ENCODE results near the gene TFB1M. TPM values are rescaled to one million over a fixed set of nuclear protein-coding genes. Genes with fewer than 3 reads are reported as not detected.
"Not testable (repeated sequence)": the region's sequence is repeated elsewhere in the genome, so short reads cannot be mapped to it uniquely, and the experiment has no call there.

TFB1M gene
- polyA plus RNA-seq, 6 donors from 2014 or later: 8.6 to 20.0 (median 14.9) TPM

DNA sequence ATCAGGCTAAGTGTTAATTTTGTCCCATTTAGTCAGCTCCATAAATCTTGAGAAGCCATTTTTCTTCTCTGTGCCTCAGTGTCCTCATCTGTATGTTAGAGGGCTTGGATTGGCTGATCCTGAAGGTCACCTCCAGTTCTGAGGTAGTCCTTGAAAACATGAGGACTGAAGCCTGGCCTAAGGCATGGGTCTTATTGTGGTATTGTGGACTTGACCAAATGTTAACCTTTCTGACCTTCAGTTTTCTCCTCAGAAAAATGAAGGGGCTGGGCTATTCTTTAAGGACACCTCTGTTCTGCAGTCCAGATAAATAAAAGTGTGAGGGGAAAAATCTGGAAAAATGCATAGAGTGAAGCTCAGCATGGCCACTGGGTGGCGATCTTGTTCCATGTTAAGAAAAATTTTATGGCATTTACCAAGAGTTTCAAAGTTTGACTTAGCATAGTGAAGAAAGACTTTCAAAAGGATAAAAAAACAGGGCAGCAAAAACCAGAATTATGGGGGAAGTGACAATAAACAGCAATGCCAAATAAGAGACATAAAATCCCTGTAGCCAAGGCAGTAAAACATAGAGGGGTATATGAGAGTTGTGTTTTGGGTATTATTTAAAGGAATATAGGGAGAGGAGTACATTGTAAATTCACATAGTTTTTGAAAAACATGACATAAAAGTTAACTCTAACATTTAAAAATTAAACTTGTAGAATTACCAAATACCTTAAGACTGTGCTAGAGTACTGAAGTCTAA, 13.2 kb upstream of the TFB1M start:
- H3K4me1 Mint-ChIP-seq: peaks cover 3 to 6% (median 4%) of the 10 kb centered on the region in 3 donors
- no peak overlapping the region for H3K4me3 Mint-ChIP-seq
- H3K9me3 Mint-ChIP-seq: no peaks in the 10 kb centered on the region
- H3K36me3 Mint-ChIP-seq: no peaks in the 10 kb centered on the region
- ATAC-seq (ENCODE audit: low read depth in 2 of 2) (peak; percentile 42 to 63), DNase-seq (peak; percentile 58)
- H3K27ac Mint-ChIP-seq: peak overlapping the region in 1 of 6 donors; percentile 45
- H3K27me3 Mint-ChIP-seq: no peaks in the 10 kb centered on the region

DNA sequence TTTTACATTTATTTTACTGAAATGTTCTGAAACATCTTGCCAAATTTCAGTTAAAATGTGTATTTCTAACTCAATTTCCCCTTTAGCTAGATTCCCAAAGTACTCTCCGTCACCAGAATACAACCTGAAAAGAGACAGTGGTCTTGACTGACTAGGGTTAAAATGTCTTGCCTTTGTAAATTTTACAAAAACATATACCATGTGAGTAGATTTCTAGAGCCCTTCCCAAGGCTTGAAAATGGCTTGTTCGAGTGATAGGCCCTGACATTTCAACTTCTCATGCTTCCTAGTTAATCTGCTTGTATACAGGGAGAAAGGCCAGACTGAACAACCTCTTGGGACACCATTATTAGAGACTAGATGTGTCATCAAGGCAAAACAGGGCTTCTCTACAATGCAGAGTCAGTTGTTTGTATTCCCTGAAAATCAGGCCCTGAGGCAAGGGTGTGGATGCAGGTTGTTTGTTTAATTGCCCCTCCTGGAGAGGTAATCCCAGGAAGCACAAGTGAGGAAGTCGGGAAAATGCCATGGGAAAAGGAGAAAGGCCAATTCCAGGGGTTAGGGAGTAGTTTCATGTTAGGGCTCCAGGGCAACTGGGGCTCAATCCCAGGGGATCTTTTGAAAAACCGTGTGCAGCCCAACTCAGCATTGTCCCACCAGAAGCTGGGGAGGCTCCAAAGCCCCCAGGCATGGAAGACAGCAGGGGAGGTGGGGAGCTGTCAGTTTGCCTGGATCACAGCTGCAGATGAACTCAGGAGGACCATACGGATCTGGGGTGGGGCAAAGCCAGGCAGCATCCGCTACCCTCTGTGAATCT, 11.6 kb upstream of the TFB1M start:
- H3K4me3 Mint-ChIP-seq: peak overlapping the region in 1 of 8 donors; percentile 37
- H3K27ac Mint-ChIP-seq: no peak overlapping the region
- no peaks in the 10 kb centered on the region for H3K36me3 Mint-ChIP-seq

DNA sequence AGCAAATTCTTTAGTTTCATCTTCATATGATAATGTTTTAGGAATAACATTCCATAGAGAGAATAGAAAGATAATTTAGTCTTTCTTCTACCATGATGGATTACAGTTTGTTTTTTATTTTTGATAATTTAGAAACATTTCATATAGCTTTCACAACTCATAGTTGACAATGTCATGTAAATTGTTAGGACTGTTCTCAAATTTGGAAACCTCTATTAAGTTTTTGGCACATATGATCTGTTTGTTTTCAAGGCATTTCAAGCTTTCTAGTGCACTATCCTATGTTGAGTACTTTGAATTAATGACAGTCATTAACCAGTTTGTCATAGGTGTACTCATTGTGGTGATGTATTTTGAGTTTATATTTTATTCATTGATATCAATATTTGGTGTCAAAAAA, 10.7 kb upstream of the TFB1M start:
- Mint-ChIP-seq H3K36me3 (no peaks in the 10 kb centered on the region), H3K27ac (peak overlapping the region in 1 of 6 donors; percentile 25), H3K4me1 (peaks cover 9 to 13% (median 10%) of the 10 kb centered on the region in 3 donors), H3K9me3 (no peaks in the 10 kb centered on the region), H3K27me3 (no peaks in the 10 kb centered on the region), H3K4me3 (no peak overlapping the region)
- ATAC-seq (ENCODE audit: low read depth in 2 of 2) (no peak), DNase-seq (no peak)

More for the DNA sequence above, 11.6 kb upstream of the TFB1M start:
- ATAC-seq (ENCODE audit: low read depth in 2 of 2) (no peak), DNase-seq (no peak)
- Mint-ChIP-seq H3K27me3 (no peaks in the 10 kb centered on the region), H3K9me3 (no peaks in the 10 kb centered on the region), H3K4me1 (peaks cover 3 to 6% (median 4%) of the 10 kb centered on the region in 3 donors)

GRCh38 chr6:155324172-155324571, 9.9 kb upstream of the TFB1M start:
- Mint-ChIP-seq H3K4me3 (no peak overlapping the region), H3K4me1 (peaks cover 15 to 20% (median 17%) of the 10 kb centered on the region in 3 donors), H3K9me3 (no peaks in the 10 kb centered on the region), H3K36me3 (no peaks in the 10 kb centered on the region), H3K27ac (no peak overlapping the region), H3K27me3 (no peaks in the 10 kb centered on the region)
- ATAC-seq (ENCODE audit: low read depth in 2 of 2): no peak
- DNase-seq: no peak

- H3K27ac Mint-ChIP-seq: peak overlapping the region in 2 of 6 donors; percentile 0 to 23
- no peaks in the 10 kb centered on the region for H3K27me3 Mint-ChIP-seq
- DNase-seq (peak; percentile 37), ATAC-seq (ENCODE audit: low read depth in 2 of 2) (peak; percentile 62 to 73)
- peaks cover 14 to 21% (median 17%) of the 10 kb centered on the region in 3 donors for H3K4me1 Mint-ChIP-seq
- no peaks in the 10 kb centered on the region for H3K36me3 Mint-ChIP-seq
- H3K4me3 Mint-ChIP-seq: peak overlapping the region; percentile 1 to 81 (median 20)
- H3K9me3 Mint-ChIP-seq: no peaks in the 10 kb centered on the region
These were observed 5.6 kb upstream of the TFB1M start for GRCh38 chr6:155319902-155320301.

DNA sequence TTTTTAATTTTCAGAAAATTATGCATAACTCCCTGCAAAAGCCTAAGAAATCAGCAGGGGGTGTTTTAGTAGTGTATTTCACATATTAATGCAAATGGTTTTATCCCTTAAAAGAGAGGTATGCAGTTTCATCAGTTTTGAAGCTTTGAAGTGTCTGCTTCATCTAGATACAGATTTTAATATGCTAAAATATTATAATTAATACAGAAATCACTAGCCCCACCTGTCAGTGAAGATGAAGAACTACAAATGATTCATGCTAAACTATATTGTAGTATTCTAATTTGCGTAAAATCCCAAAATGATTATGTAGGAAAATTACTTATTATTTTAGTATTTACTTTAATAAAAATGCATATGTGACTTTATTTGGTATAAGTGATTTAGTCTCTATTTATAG, 2.9 kb upstream of the TFB1M start:
- Mint-ChIP-seq H3K9me3 (no peaks in the 10 kb centered on the region), H3K27ac (no peak overlapping the region), H3K27me3 (no peaks in the 10 kb centered on the region), H3K4me1 (peaks cover 30 to 35% (median 32%) of the 10 kb centered on the region in 3 donors), H3K36me3 (no peaks in the 10 kb centered on the region), H3K4me3 (peak overlapping the region in 1 of 8 donors; percentile 67)
- no peak for ATAC-seq (ENCODE audit: low read depth in 2 of 2)
- no peak for DNase-seq

DNA sequence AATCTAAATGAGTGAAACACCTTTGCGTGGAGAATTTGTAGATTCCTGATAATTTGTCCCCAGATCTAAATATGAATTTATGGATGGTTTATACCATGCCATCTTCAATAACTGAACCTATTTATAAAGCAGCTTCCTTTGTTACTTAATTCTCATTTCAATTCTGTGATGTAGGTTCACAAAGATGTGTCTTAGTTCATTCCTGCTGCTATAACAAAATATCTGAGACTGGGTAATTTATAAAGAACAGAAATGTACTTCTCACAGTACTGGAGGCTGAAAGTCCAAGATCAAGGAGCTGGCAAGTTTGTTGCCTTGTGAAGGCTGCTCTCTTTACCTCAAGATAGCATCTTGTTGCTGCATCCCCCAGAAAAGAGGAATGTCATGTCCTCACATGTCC, 2.1 kb upstream of the TFB1M start:
- no peaks in the 10 kb centered on the region for H3K9me3 Mint-ChIP-seq
- ATAC-seq (ENCODE audit: low read depth in 2 of 2): no peak

GRCh38 chr6:155315516-155315871, 1.2 kb upstream of the TFB1M start:
- DNase-seq: peak; percentile 7
- Mint-ChIP-seq H3K4me3 (peak overlapping the region; percentile 95 to 99 (median 96)), H3K4me1 (peaks cover 30 to 33% (median 31%) of the 10 kb centered on the region in 3 donors), H3K36me3 (peaks cover 0 to 1% of the 10 kb centered on the region in 2 donors), H3K27ac (peak overlapping the region in 3 of 6 donors; percentile 95 to 96 (median 95)), H3K9me3 (no peaks in the 10 kb centered on the region), H3K27me3 (no peaks in the 10 kb centered on the region)
- ATAC-seq (ENCODE audit: low read depth in 2 of 2): no peak

More for the DNA sequence above, 2.1 kb upstream of the TFB1M start:
- no peak overlapping the region for H3K27ac Mint-ChIP-seq
- H3K4me1 Mint-ChIP-seq: peaks cover 30 to 35% (median 32%) of the 10 kb centered on the region in 3 donors
- H3K36me3 Mint-ChIP-seq: no peaks in the 10 kb centered on the region
- no peak for DNase-seq
- H3K27me3 Mint-ChIP-seq: no peaks in the 10 kb centered on the region
- H3K4me3 Mint-ChIP-seq: peak overlapping the region in 1 of 8 donors; percentile 67

DNA sequence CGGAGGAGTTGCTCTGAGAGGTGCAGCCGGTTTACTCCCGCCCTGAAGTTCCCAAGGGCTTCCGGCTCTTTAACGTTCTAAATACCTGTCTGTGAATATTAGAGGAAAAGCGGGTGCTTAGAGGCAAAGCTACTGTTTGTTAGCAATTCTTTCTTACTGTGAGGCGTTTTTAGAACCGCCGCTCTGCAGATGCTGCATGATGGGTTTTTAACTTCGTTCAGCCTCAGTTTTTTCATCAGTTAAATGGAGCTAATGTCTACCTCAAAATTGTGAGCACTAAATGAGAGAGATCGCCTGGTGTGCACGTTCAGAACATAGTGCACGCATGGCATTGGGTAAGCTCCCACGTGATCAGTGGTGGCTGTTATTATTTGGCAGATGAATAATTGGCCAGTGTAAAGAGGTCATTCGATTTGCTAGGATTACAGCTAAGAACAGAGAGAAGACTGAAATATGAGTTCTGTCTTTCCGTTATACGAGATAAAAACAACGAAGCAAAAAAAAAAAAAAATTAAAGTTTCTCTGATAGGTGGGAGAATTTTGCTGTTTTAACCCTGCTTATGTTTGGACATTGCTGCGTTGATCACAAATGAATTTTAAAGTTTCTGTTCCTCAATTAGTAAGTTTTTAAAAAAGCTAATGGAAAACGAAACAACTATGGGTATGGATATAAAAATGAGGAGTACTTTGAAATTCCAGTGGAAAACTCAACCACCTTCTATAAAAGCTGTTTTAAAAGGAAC, 660 bp upstream of the TFB1M start:
- peaks cover 0 to 5% of the 10 kb centered on the region in 2 donors for H3K36me3 Mint-ChIP-seq
- H3K27ac Mint-ChIP-seq: peak overlapping the region; percentile 95 to 98 (median 96)
- no peaks in the 10 kb centered on the region for H3K9me3 Mint-ChIP-seq
- H3K27me3 Mint-ChIP-seq: no peaks in the 10 kb centered on the region
- DNase-seq: no peak
- peak overlapping the region; percentile 95 to 99 (median 96) for H3K4me3 Mint-ChIP-seq
- ATAC-seq (ENCODE audit: low read depth in 2 of 2): peak; percentile 34 to 38
- peaks cover 24 to 29% (median 28%) of the 10 kb centered on the region in 3 donors for H3K4me1 Mint-ChIP-seq

DNA sequence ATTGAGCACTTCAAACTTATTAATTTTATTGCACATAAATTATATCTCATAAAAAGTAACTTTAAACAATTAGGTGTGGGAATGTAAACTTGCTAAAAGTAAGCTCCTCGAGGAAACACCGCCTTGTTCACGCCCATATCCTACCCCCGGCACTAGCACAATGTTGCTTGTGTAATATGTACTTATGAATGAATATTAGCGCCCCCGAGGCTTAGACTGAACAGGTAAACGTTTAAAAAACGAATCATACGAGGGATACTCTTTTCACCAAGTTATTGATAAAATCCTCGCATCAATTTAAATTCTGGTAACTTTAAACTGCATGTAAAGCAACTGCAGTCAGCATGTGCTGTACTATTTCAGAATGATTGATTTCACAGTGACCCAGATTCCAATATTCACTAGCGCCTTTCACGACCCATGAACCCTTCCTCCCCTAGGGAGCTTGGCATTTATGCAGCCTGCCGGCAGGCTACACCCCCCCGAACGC, 637 bp downstream of the TFB1M start:
- no peaks in the 10 kb centered on the region for H3K9me3 Mint-ChIP-seq
- H3K27ac Mint-ChIP-seq: peak overlapping the region; percentile 86 to 98 (median 96)
- H3K4me3 Mint-ChIP-seq: peak overlapping the region; percentile 95 to 99 (median 96)
- peaks cover 21 to 28% (median 24%) of the 10 kb centered on the region in 3 donors for H3K4me1 Mint-ChIP-seq
- peaks cover 7 to 11% of the 10 kb centered on the region in 2 donors for H3K36me3 Mint-ChIP-seq
- DNase-seq (no peak), ATAC-seq (ENCODE audit: low read depth in 2 of 2) (peak; percentile 8 to 9)
- H3K27me3 Mint-ChIP-seq: no peaks in the 10 kb centered on the region

- not testable (repeated sequence) for DNase-seq; H3K27me3 Mint-ChIP-seq; ATAC-seq (ENCODE audit: low read depth in 2 of 2); H3K9me3 Mint-ChIP-seq
- peaks cover 21 to 28% (median 24%) of the 10 kb centered on the region in 3 donors for H3K4me1 Mint-ChIP-seq
- H3K36me3 Mint-ChIP-seq: peaks cover 7 to 11% of the 10 kb centered on the region in 2 donors
- peak overlapping the region in 4 of 6 donors; percentile 22 to 95 (median 29) for H3K27ac Mint-ChIP-seq
- H3K4me3 Mint-ChIP-seq: peak overlapping the region; percentile 53 to 99 (median 96)
These were observed 1.3 kb downstream of the TFB1M start for GRCh38 chr6:155312950-155313349.

DNA sequence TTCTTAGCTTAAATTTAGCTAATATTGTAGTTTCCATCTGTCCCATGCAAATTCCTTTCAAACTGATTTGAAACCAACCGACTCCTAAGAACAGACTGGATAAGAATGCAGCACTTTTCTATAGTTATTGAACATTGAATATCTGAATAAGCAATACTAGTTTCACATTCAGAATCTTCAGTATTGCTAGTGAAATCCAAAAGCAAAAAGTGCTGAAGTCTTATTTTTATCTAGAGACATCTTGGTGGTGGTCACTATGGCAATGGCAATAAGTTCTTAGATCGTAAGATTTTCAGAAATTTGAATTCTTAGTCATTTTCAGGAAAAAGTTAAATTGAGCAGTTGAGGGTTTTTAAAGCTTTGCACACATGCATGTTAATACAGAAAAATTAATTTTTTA, 2.7 kb downstream of the TFB1M start:
- peaks cover 21 to 30% (median 28%) of the 10 kb centered on the region in 3 donors for H3K4me1 Mint-ChIP-seq
- H3K27me3 Mint-ChIP-seq: no peaks in the 10 kb centered on the region
- H3K27ac Mint-ChIP-seq: peak overlapping the region in 1 of 6 donors; percentile 54
- no peak for ATAC-seq (ENCODE audit: low read depth in 2 of 2)
- no peak for DNase-seq
- H3K9me3 Mint-ChIP-seq: no peaks in the 10 kb centered on the region
- H3K36me3 Mint-ChIP-seq: peaks cover 7 to 11% of the 10 kb centered on the region in 2 donors
- H3K4me3 Mint-ChIP-seq: peak overlapping the region in 1 of 8 donors; percentile 99

GRCh38 chr6:155311086-155311485, 3.2 kb downstream of the TFB1M start:
- ATAC-seq (ENCODE audit: low read depth in 2 of 2) (no peak), DNase-seq (no peak)
- Mint-ChIP-seq H3K27me3 (no peaks in the 10 kb centered on the region), H3K4me1 (peaks cover 24 to 31% (median 28%) of the 10 kb centered on the region in 3 donors), H3K27ac (no peak overlapping the region), H3K9me3 (no peaks in the 10 kb centered on the region), H3K36me3 (peaks cover 7 to 11% of the 10 kb centered on the region in 2 donors), H3K4me3 (no peak overlapping the region)
